Measurements from ENCODE around the gene WDR7. TPM values are rescaled to one million over a fixed set of nuclear protein-coding genes. Genes with fewer than 3 reads are reported as not detected.

Gene WDR7
- polyA plus RNA-seq, 3 donors, result 3.3 to 5.5 (median 4.9) TPM

DNA sequence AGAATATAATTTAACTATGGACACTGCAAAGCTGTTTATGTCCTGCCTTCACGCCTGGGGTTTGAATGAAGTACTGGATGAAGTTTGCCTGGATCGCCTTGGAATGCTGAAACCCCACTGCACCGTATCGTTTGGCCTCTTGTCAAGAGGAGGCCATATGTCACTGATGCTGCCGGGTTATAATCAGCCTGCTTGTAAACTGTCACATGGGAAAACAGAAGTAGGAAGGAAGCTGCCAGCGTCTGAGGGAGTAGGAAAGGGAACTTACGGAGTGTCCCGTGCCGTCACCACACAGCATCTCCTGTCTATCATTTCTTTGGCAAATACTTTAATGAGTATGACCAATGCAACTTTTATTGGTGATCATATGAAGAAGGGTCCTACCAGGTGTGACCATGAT lies 105.8 kb downstream of the WDR7 start:
- no peak overlapping the region for H3K27ac ChIP-seq (ENCODE audit: low read depth, low read length)
- WGBS, 3 donors, result 32 to 76% (median 43%) methylated on average over 9 of the region's 9 CpGs

GRCh38 chr18:56770097-56770496 lies 118.9 kb downstream of the WDR7 start:
- H3K27ac ChIP-seq (ENCODE audit: low read depth, low read length), result no peak overlapping the region
- 84 to 95% (median 89%) methylated on average over 3 of the region's 3 CpGs for WGBS, 3 donors

DNA sequence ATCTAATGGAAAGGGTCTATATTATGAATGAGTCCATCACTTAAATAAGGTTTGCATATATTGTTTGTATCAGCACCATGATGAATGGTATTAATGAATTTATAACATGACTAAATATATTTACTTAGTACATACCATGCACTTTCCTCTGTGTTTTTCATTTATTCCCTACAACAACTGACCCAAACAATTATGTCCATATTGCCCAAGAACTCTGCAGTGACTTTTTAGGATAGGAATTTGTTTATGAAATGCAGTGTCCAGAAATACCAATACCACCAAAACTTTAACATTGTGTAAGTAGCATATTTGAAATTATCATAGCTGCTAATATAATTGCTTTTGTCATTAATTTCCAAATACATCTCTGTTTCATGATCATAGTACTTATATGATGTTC lies 119.7 kb downstream of the WDR7 start:
- H3K27ac ChIP-seq (ENCODE audit: low read depth, low read length), result no peak overlapping the region

- no peak overlapping the region for H3K27ac ChIP-seq (ENCODE audit: low read depth, low read length)
- WGBS, 3 donors, result 88 to 92% (median 90%) methylated on average over 6 of the region's 6 CpGs
Measured at GRCh38 chr18:56775701-56776100, 124.5 kb downstream of the WDR7 start.

DNA sequence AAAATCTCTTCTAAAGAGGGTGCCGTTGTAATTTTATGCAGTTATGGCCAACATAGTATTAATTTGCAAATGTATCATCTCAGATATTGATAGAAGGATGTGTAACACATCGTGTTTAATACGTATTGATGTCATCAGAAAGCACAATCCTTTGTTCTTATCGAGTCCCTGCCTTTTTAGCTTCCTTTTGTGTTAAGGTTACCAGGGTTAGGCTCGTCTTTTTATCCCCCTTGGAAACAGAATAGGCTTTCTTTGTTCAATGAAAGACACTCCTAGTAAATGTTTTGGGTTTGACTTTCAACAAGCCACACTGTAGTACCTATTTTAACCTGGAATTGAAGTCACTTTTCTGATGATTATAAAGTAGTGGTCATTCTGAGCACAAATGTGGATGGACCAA lies 136.2 kb downstream of the WDR7 start:
- H3K27ac ChIP-seq (ENCODE audit: low read depth, low read length), result no peak overlapping the region
- 90 to 93% (median 93%) methylated on average over 5 of the region's 5 CpGs for WGBS, 3 donors

DNA sequence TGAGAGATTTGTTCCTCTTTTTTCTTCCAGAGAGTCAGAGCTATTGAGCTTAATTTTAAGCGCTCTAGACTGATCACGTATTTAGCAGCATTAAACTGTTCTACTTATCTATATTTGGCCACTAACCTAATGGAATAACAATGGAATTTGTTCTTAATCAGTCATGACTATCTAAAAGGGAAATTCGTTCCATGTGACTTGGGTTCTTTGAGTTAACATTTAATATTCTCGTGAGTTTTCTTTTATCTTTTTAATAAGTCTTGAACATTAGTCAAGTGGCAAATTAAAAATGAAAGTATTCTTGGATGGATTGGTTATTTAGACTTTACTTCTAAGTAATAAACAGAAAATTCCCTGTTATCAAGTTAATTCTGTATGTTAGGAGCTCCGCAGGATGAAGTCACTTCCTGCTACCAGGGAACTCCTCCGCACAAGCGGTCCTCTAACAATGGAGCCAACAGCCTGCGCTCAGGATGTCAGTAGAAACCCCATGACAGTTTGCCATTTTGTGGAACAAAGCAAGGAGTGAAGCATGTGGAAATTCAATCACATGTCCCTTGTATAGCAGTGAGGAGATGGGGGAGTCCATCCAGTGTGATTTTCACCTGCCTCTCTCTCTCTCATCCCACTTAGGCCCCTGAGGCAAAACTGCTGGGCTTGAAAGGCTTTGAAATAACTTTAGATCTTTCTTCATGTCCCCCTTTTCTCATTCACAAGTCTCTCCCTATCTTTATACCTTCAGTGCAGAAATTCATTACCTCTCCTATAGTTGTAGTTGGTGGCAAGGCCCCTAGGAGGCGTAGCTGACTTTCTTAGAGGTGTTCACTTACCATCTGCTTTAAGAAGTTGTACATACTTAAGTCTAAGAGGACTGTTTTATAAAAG lies 138.1 kb downstream of the WDR7 start:
- 66 to 89% (median 78%) methylated on average over 9 of the region's 9 CpGs for WGBS, 3 donors

DNA sequence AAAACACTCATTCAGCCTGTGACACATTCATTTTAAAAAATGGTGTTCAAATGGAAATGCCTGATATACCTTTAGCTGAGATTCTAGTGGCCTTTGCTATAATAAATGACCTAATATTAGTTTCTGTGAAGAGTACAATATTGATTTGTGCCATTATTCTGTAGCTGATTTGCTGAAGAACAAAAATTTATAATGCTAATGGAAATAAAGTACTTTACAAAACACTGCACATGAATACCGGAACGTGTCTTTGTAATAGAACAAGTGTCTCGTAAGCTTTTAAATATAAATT lies 138.7 kb downstream of the WDR7 start:
- no peak overlapping the region for H3K27ac ChIP-seq (ENCODE audit: low read depth, low read length)
- WGBS, 3 donors, result 94 to 99% (median 98%) methylated on average over 3 of the region's 3 CpGs

More for the DNA sequence above, 138.1 kb downstream of the WDR7 start:
- H3K27ac ChIP-seq (ENCODE audit: low read depth, low read length), result no peak overlapping the region

DNA sequence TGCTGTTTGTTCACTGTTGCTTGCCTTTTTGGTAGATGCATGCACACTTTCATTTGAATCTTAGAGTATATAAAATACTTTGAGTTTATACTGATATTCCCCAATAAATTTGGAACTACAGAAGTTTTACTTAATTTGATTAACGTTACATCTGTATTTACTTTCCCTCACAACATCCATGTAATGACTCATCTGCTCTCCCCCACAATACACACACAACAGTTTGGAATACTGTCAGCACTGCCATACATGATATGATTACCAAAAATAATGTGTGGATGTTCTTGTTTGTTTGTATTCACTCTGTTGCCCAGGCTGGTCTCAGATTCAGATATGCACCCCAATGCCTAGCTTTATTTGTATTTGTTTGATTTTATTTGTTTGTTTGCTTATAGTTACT lies 144.2 kb downstream of the WDR7 start:
- no peak overlapping the region for H3K27ac ChIP-seq (ENCODE audit: low read depth, low read length)
- 63 to 91% (median 63%) methylated on average over 1 of the region's 1 CpG for WGBS, 3 donors

GRCh38 chr18:56799756-56800155 lies 148.6 kb downstream of the WDR7 start:
- 44 to 83% (median 47%) methylated on average over 2 of the region's 2 CpGs for WGBS, 3 donors
- H3K27ac ChIP-seq (ENCODE audit: low read depth, low read length), result no peak overlapping the region

DNA sequence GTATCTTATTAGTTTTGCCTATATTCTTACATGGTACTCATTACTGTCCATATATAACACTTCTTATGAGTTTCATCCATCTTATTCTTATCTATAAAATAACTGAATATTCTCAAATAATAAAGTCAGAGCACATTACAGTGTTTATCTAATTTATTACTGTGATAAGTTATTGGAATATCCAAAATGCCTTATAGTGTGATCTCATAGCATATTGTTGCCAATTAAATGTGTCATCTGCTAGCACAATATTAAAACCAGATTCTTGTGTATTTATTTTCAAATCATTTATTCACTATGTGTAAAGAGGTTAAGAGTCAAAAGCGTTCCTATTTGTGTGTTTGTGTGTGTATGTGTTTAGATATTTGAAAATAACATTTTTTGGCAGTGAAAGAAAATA lies 151.9 kb downstream of the WDR7 start:
- H3K27ac ChIP-seq (ENCODE audit: low read depth, low read length), result no peak overlapping the region
- 76 to 96% (median 82%) methylated on average over 1 of the region's 1 CpG for WGBS, 3 donors

DNA sequence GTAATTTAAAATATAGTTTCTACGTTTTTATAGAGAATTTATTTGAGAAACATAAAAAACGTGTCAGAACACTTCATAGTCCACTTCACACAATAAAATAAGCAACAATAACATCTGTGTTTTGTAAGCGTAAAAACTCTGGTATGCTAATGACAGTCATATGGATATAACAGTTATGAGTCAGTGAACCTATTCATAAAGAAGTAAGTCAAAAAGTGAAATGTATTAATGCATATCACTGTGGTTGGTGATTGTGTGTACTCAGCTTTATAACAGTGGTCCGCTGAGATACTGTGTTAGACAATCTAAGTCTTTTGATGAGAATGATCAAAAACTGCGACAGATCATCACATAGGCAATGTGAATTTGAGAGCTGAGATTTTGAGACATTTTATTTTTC lies 153.2 kb downstream of the WDR7 start:
- no peak overlapping the region for H3K27ac ChIP-seq (ENCODE audit: low read depth, low read length)
- 94 to 96% (median 95%) methylated on average over 5 of the region's 5 CpGs for WGBS, 3 donors

GRCh38 chr18:56807901-56808300 lies 156.7 kb downstream of the WDR7 start:
- 29 to 90% (median 87%) methylated on average over 2 of the region's 2 CpGs for WGBS, 3 donors
- H3K27ac ChIP-seq (ENCODE audit: low read depth, low read length), result no peak overlapping the region

DNA sequence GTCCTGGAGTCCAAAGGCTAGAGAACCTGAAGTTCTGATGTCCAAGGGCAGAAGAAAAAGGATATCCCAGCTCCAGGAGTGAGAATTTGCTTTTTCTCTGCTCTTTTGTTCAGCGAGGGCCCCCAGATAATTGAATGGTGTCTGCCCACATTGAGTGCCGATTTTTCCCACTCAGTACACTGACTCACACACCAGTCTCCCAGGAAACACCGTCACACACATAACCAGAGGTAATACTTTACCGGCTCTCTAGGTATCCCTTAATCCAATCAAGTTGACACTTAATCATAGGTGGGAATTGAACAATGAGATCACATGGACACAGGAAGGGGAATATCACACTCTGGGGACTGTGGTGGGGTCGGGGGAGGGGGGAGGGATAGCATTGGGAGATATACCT lies 161.5 kb downstream of the WDR7 start:
- no peak overlapping the region for H3K27ac ChIP-seq (ENCODE audit: low read depth, low read length)
- WGBS, 3 donors, result 91 to 99% (median 96%) methylated on average over 4 to 5 of the region's 5 CpGs

DNA sequence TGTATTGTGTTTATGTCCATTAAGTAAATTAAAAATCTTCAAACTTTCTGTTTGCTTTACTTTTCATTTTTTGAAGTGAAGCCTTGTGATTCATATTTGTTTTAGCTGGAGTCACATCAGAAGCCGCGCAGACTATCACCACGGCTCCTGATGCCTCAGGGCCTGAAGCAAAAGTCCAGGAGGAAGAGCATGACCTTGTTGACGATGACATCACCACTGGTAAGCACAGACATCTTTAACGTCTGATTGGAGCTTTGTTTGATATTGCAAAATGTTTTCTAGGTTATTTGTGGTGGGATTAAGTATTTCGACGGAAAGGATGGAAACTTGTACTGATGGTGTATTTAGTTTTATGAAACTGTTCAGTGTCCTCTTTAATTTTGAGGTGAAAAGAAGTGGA lies 164.8 kb downstream of the WDR7 start:
- H3K27ac ChIP-seq (ENCODE audit: low read depth, low read length), result no peak overlapping the region
- 86 to 93% (median 91%) methylated on average over 7 of the region's 7 CpGs for WGBS, 3 donors

- 93 to 97% (median 97%) methylated on average over 1 of the region's 1 CpG for WGBS, 3 donors
- no peak overlapping the region for H3K27ac ChIP-seq (ENCODE audit: low read depth, low read length)
Measured at GRCh38 chr18:56823986-56824565, 172.9 kb downstream of the WDR7 start.

GRCh38 chr18:56825321-56825720 lies 174.2 kb downstream of the WDR7 start:
- H3K27ac ChIP-seq (ENCODE audit: low read depth, low read length), result no peak overlapping the region
- 54 to 91% (median 83%) methylated on average over 1 of the region's 1 CpG for WGBS, 3 donors

DNA sequence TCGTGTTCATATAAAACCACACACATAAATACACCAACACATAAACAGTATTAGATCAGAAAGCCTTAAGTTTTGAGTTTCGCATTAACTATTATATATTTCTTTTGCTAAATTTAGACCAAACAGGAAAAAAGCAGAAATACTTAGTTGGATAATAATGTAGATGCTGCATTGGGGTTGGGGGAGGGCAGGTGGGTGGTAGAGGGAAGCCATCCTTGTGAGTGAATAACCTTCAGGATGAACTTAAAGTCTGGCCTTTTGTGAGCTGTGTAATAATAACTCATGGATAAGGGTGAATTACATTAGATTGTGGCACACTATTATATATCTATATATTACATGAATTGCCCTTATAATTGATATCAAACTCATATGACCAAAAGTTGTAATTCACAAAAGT lies 174.7 kb downstream of the WDR7 start:
- 61 to 85% (median 70%) methylated on average over 2 of the region's 2 CpGs for WGBS, 3 donors
- no peak overlapping the region for H3K27ac ChIP-seq (ENCODE audit: low read depth, low read length)

GRCh38 chr18:56831988-56832387 lies 180.8 kb downstream of the WDR7 start:
- WGBS, 3 donors, result 83 to 87% (median 86%) methylated on average over 9 of the region's 9 CpGs

DNA sequence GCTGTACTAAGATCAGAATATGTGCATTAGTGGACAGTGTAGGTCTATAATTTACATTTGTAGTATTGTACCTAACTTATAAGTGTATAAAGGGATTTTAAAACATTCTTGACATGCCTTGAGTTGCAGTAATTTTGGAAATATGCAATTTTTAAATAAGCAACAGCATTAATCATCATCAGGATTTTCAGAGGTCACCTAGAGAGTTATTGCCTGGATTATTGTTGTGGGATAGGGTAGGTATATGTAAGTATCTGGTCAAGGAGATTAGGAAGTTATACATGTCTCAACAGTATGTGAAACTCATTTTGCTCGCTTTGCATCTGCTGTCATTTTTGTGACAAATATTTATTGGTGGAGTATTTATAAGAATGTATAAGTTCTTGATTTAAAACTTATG lies 184.2 kb downstream of the WDR7 start:
- WGBS, 3 donors, result 43 to 94% (median 93%) methylated on average over 1 of the region's 1 CpG
- no peak overlapping the region for H3K27ac ChIP-seq (ENCODE audit: low read depth, low read length)

More at GRCh38 chr18:56831988-56832387, 180.8 kb downstream of the WDR7 start:
- no peak overlapping the region for H3K27ac ChIP-seq (ENCODE audit: low read depth, low read length)

GRCh38 chr18:56836173-56836572 lies 185.0 kb downstream of the WDR7 start:
- WGBS, 3 donors, result 86 to 90% (median 89%) methylated on average over 7 of the region's 7 CpGs
- no peak overlapping the region for H3K27ac ChIP-seq (ENCODE audit: low read depth, low read length)
